Nephron (organoid): Measurements from ENCODE around the gene NEK10.

Experiments used
- H3K27ac Mint-ChIP-seq, 3 experiments: 2 replicates each; pipeline ENCODE4 v1.8.0; 2020; ENCODE audit warnings: mixed read lengths in 3 of 3, mild to moderate bottlenecking in 2 of 3, moderate library complexity in 1 of 3
- H3K27me3 Mint-ChIP-seq: 2 replicates; pipeline ENCODE4 v1.8.0; 2021; ENCODE audit warnings: low read depth, mild to moderate bottlenecking, moderate library complexity, mixed read lengths
- H3K36me3 Mint-ChIP-seq: 2 replicates; pipeline ENCODE4 v1.8.0; 2020; ENCODE audit warnings: low read depth, mixed read lengths
- H3K4me1 Mint-ChIP-seq: 2 replicates; pipeline ENCODE4 v1.8.0; 2020; ENCODE audit warnings: mixed read lengths
- H3K4me3 Mint-ChIP-seq, 3 experiments: 2 replicates each; pipeline ENCODE4 v1.8.0; 2020; ENCODE audit warnings: mild to moderate bottlenecking in 3 of 3, mixed read lengths in 3 of 3, moderate library complexity in 2 of 3
- H3K9me3 Mint-ChIP-seq: 2 replicates; pipeline ENCODE4 v1.8.0; 2020; ENCODE audit warnings: mixed read lengths
- TF ChIP-seq, protein P1 (sequence below), 3 experiments: fragments of 200-600 bp; sonication (generic); IDR thresholded peaks; one replicate each; pipeline ENCODE4 v1.5.0; 2021; ENCODE audit warnings: antibody characterized with exemption in 3 of 3; ENCODE audit not compliant: unreplicated experiment in 3 of 3

NEK10 gene

DNA sequence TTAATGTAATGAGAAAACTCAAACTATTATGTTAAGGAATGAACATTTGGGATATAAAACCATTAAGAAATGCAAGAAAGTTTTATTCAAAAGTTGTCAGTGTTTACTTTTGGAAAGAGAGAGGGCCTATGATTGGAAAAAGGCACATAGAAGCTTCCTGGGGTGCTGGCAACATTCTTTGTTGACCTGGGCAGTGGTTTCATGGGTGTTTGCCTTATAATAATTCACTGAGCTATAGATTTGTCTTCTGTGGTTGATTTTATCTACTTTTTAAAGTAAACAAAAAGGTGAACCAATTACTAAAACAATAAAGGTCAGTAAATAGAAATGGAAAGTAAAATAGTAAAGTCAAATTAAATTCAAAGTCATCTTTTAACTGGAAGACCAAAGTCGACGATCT is 308.8 kb downstream of the NEK10 start:
- H3K4me3 Mint-ChIP-seq = no peak overlapping the region
- no peaks in the 10 kb centered on the region for H3K27me3 Mint-ChIP-seq
- TF ChIP-seq, protein P1, sequence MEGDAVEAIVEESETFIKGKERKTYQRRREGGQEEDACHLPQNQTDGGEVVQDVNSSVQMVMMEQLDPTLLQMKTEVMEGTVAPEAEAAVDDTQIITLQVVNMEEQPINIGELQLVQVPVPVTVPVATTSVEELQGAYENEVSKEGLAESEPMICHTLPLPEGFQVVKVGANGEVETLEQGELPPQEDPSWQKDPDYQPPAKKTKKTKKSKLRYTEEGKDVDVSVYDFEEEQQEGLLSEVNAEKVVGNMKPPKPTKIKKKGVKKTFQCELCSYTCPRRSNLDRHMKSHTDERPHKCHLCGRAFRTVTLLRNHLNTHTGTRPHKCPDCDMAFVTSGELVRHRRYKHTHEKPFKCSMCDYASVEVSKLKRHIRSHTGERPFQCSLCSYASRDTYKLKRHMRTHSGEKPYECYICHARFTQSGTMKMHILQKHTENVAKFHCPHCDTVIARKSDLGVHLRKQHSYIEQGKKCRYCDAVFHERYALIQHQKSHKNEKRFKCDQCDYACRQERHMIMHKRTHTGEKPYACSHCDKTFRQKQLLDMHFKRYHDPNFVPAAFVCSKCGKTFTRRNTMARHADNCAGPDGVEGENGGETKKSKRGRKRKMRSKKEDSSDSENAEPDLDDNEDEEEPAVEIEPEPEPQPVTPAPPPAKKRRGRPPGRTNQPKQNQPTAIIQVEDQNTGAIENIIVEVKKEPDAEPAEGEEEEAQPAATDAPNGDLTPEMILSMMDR (IDR thresholded peaks at IDR 0.05; ENCODE audit: unreplicated experiment in 3 of 3) = no peak
- H3K9me3 Mint-ChIP-seq = peaks cover 25% of the 10 kb centered on the region
- H3K27ac Mint-ChIP-seq = no peak overlapping the region
- H3K4me1 Mint-ChIP-seq = no peaks in the 10 kb centered on the region
- no peaks in the 10 kb centered on the region for H3K36me3 Mint-ChIP-seq
